ENCODE data around the gene HELB.

HELB gene

DNA sequence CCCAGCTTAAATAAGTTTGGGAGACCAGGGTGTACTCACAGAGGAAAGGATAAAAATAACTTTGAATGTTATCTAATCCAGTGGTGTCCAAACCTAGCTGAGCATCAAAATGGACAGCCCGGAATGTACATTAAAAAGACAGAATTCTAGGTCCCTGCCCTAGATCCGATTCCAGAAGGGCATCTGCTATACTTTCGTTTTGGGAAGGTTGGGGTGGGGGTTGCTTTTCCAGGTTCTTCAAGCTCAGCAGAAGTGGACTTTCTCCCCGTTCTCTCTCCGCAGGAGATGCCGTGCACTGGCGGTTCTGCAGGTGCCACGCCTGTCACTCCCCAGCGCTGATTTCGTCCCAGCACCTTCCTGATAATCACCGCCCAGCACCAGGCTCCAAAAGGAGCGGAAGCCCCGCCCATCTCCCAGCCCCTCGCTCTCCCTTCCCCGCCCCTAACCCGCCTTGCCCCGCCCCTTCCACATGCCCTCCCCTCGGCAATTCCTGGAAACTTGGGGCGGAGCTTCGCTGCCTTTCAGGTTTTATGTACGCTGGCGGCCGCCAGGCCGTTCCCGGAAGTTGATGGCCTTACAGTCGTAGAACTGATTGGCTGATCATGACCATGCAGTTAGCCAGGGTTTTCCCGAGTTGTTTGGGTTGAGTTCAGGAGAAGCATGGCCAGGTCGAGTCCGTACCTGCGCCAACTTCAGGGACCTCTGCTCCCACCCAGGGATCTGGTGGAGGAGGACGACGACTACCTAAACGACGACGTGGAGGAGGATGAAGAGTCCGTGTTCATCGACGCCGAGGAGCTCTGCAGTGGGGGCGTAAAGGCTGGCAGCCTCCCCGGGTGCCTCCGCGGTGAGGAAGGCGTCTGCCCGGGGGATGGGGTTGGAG is at the start of gene HELB:
HELB (plus strand) TSS at position 550 of the 883 bp plus-strand sequence; CDS start at position 661, 111 bp downstream.
- peak; percentile 88 for DNase-seq (ENCODE audit: low read depth in 2 of 2)

- DNase-seq (ENCODE audit: low read depth in 2 of 2), result no peak
Measured at GRCh38 chr12:66252771-66253170, 49.5 kb upstream of the HELB start.

- no peak for DNase-seq (ENCODE audit: low read depth in 2 of 2)
Measured at GRCh38 chr12:66255737-66256136, 46.6 kb upstream of the HELB start.

DNA sequence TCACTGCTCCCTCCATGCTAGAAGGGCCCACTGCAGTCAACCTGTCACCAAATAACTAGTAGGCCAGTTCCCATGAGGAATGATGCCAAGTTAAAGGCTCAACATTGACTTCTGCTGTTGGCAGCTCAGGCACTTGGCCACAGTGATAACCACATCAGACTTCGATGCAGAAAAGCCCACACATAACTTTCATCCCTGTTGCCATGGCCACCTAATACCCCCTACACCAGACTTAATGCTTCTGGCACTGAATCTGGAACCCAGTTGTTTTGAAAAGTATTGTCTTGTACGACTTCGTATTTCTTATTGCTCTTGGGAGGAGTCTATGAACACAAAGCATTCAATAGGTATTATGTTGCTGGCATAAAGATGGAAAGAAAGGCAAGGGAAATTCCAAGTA is 44.3 kb upstream of the HELB start:
- no peak for DNase-seq (ENCODE audit: low read depth in 2 of 2)

GRCh38 chr12:66262737-66263136 is 39.6 kb upstream of the HELB start:
- no peak for DNase-seq (ENCODE audit: low read depth in 2 of 2)

GRCh38 chr12:66268562-66268961 is 33.7 kb upstream of the HELB start:
- DNase-seq (ENCODE audit: low read depth in 2 of 2), result no peak

DNA sequence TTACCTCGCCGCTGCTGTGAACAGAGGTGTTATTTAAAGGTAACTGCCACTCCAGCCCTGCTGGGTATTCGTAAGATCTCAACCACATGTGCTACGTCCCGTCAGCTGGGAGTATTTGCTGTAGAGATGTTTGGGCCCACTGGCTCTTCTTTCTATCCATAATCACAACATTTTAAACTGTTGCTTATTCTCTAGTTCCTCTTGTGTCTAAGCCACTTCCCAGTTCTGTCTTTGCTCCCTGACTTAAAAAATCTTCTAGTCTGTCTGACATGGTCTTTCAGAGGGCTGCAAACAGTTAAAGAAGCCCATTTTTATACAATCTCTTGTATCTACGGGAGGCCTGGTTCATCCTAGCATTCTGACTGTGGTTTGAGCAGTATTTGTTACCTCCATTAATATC is 33.2 kb upstream of the HELB start:
- DNase-seq (ENCODE audit: low read depth in 2 of 2), result no peak

DNA sequence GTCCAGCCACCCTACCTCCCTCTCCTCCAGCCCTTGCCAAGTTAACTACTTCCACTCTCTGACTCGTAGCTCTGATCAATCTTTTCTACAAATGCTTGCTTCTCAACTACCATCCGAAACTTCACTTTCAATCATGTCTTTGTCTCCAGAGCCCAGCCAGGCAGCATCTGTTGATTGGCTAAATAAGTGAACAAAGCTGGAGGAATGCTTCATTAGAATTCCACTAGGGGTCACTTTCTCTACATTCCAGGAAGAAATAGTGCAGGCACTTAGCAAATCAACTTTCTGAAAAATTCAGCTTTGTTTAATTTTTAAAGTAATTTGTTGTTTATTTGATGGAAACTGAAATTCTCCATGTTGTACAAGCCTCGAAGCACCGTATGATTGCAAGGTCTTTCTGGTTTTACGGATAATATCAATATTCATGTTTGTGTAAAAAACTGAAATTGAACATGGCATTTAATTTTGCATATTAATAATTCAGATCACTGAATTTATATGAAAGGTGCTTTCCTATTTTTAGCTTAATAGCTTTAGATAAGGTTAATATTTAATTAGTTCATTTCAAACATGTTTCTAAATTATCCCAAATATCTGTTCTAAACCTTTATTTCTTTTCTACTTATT is 32.4 kb upstream of the HELB start:
- DNase-seq (ENCODE audit: low read depth in 2 of 2), result peak; percentile 29

DNA sequence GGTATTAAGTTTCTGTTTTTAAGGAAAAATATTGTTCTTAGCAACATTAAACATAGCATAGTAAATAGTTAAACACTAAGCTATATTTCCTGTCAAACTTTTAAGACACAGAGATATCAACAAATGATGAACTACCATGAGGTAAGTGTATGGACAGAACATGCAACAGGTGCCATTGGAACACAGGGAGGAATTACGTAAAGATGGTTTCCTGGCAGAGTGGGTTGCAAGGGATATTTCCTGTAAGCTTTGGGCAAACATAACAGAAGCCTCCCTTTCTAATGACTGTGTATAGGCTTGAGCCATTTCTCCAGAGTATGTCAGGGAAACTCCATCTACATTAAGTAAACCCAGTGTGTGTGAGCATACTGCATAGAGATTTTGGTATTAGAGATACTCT is 31.7 kb upstream of the HELB start:
- DNase-seq (ENCODE audit: low read depth in 2 of 2), result no peak

GRCh38 chr12:66272650-66273049 is 29.6 kb upstream of the HELB start:
- no peak for DNase-seq (ENCODE audit: low read depth in 2 of 2)

DNA sequence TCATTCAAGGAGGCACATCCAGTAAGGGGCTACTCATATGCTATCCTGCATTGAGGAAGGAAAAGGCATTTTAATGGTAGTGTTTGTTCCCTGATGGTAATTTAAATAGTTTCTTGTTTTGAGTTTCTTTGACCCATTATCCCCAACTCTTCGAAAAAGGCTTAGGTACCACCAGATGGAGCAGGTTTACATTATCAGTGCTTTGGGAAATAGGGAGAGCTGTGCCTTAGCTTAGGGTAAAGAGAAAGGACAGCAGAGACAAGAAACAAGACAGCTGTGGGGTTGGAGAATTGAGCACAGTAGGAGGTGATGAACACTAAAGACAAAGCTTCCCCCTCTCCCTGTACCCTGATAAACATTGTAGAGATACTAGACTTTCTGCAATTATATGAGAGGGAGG is 29.1 kb upstream of the HELB start:
- DNase-seq (ENCODE audit: low read depth in 2 of 2), result no peak

GRCh38 chr12:66275040-66275439 is 27.3 kb upstream of the HELB start:
- no peak for DNase-seq (ENCODE audit: low read depth in 2 of 2)

GRCh38 chr12:66279123-66279712 is 23.1 kb upstream of the HELB start:
- DNase-seq (ENCODE audit: low read depth in 2 of 2), result no peak

- no peak for DNase-seq (ENCODE audit: low read depth in 2 of 2)
Measured at GRCh38 chr12:66280561-66280960, 21.7 kb upstream of the HELB start.

DNA sequence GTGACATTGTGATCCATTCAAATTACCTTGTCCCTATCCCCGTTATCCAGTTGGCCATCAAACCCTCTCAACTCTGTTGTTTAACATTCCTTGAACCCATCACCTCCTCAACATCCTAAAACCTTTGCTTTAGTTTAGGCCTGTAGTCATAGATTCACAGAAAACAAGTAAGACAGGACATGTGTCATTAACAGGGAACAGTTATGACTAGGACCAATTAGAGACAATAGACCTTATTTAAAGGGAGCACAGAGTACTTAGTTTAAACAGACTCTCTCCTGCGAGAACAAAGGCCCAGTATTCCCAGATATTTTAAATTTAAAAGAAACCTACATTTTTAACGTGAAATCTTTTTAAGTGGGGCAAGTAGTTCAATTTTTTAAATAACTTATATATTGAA is 20.0 kb upstream of the HELB start:
- no peak for DNase-seq (ENCODE audit: low read depth in 2 of 2)

GRCh38 chr12:66287275-66287674 is 15.0 kb upstream of the HELB start:
- no peak for DNase-seq (ENCODE audit: low read depth in 2 of 2)

DNA sequence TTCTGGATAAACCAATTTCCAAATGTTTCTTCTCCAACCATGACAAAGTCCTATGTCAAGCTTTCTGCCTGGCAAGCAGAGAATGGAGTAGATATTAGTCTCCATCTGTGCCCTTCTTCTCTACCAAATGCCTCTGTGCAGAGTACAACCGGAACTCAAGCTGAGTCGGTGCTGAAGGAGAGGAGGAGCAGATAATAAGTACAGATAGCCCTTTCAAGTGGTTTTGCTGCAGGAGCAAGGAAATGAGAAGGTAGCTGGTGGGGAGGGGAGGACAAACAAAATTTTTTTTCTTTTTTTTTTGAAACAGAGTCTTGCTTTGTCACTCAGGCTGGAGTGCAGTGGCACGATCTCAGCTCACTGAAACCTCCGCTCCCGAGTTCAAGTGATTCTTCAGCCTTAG is 14.2 kb upstream of the HELB start:
- no peak for DNase-seq (ENCODE audit: low read depth in 2 of 2)

GRCh38 chr12:66289485-66289884 is 12.8 kb upstream of the HELB start:
- no peak for DNase-seq (ENCODE audit: low read depth in 2 of 2)

DNA sequence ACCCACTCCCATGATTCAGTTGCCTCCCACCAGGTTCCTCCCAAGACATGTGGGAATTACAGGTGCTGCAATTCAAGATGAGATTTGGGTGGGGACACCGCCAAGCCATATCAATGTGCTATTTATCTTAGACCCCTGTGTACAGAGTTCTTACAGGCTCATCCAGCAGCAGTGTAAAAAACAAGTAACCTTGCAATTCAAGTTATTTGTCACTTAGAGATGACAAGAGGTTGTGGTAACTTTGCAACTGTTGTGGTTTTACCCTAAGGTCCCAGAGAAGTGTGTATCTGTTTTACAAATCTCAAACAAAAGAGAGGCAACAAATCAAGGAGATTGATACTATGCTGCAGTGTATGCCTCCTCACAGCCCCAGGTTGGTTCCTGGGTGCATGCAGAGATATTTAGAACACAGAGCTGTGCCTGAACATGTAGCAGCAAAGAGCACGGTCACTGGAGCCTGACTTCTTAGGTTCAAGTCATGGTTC is 11.5 kb upstream of the HELB start:
- no peak for DNase-seq (ENCODE audit: low read depth in 2 of 2)

GRCh38 chr12:66296176-66296683 is 6.1 kb upstream of the HELB start:
- no peak for DNase-seq (ENCODE audit: low read depth in 2 of 2)

GRCh38 chr12:66297080-66297479 is 5.2 kb upstream of the HELB start:
- no peak for DNase-seq (ENCODE audit: low read depth in 2 of 2)

- no peak for DNase-seq (ENCODE audit: low read depth in 2 of 2)
Measured at GRCh38 chr12:66297923-66298322, 4.4 kb upstream of the HELB start.

DNA sequence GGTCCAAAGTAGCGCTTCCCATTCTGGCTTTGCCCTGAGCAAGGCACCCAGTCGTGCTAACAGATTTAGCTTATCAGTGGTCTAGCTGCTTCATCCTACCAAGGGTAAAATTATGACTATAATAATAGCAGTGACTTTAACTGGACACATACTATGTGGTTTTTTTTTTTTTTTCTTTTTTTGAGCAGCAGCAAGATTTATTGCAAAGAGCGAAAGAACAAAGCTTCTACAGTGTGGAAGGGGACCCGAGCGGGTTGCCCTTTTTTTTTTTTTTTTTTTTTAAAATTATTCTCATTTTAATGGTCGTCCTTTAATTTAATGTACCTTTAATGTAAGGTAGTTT is 505 bp downstream of the HELB start:
- no peak for DNase-seq (ENCODE audit: low read depth in 2 of 2)

All from fibroblast of skin of left biceps (primary cell).